Parathyroid adenoma (tissue), 2 donors: ENCODE data around the gene MYO1B.
A peak's percentile ranks its signal among the peaks of the same experiment; 100 is the strongest.

Source experiments
- H2AFZ ChIP-seq: fragments of 300-600 bp; sonication (generic); one replicate; pipeline ENCODE4 v1.7.0; 2017; ENCODE audit warnings: antibody characterized with exemption, mild to moderate bottlenecking
- H3K27ac ChIP-seq: fragments of 300-600 bp; sonication (generic); one replicate; pipeline ENCODE4 v1.7.0; 2017
- H3K27me3 ChIP-seq: fragments of 300-600 bp; sonication (generic); one replicate; pipeline ENCODE4 v1.7.0; 2017; ENCODE audit warnings: low read length; ENCODE audit not compliant: control insufficient read depth, insufficient read depth
- H3K36me3 ChIP-seq: fragments of 300-600 bp; sonication (generic); one replicate; pipeline ENCODE4 v1.7.0; 2017; ENCODE audit warnings: low read length; ENCODE audit not compliant: control insufficient read depth, insufficient read depth
- H3K4me1 ChIP-seq: fragments of 300-600 bp; sonication (generic); one replicate; pipeline ENCODE4 v1.7.0; 2017; ENCODE audit warnings: control low read depth
- H3K4me2 ChIP-seq: fragments of 300-600 bp; sonication (generic); one replicate; pipeline ENCODE4 v1.7.0; 2017; ENCODE audit warnings: low read length
- H3K4me3 ChIP-seq: fragments of 300-600 bp; sonication (generic); one replicate; pipeline ENCODE4 v1.7.0; 2017; ENCODE audit warnings: low read depth, low read length
- H3K79me2 ChIP-seq: fragments of 300-600 bp; sonication (generic); one replicate; pipeline ENCODE4 v1.7.0; 2017; ENCODE audit warnings: control low read depth
- H3K9ac ChIP-seq: fragments of 300-600 bp; sonication (generic); one replicate; pipeline ENCODE4 v1.7.0; 2017; ENCODE audit warnings: mild to moderate bottlenecking
- H3K9me3 ChIP-seq: fragments of 300-600 bp; sonication (generic); one replicate; pipeline ENCODE4 v1.7.0; 2017; ENCODE audit warnings: low read length; ENCODE audit not compliant: control insufficient read depth
- TF ChIP-seq, protein P1 (sequence below): fragments of 300-600 bp; sonication (generic); IDR thresholded peaks from one replicate; pipeline ENCODE4 v1.7.0; 2017; ENCODE audit warnings: antibody characterized with exemption, mild to moderate bottlenecking
- donor health status: primary hyperparathyroidism.

The MYO1B gene

DNA sequence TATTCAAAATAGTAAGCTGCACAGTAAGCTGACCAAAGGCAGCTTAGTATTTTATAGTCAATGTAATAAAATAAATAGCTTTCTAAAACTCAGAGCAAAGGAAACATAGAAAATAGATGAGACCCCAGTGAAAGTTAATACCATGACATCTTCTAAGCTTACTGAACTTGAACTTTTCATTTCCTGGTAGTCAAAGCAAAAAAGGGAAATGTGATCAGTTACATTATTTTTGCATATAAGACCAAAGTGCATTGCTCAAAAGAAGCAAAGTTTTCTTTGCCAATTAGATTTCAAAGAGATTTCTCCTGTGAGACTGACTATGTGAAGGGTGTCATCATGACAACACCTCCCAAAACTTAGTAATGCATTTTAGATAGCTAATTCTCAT is 70.2 kb downstream of the MYO1B start:
- Histone ChIP-seq H3K9ac (no peak overlapping the region), H3K4me1 (peaks cover 11% of the 10 kb centered on the region), H3K4me2 (no peak overlapping the region), H3K9me3 (no peaks in the 10 kb centered on the region), H3K27ac (no peak overlapping the region), H3K36me3 (no peaks in the 10 kb centered on the region), H3K27me3 (no peaks in the 10 kb centered on the region), H3K79me2 (no peaks in the 10 kb centered on the region), H2AFZ (no peak overlapping the region), H3K4me3 (no peak overlapping the region)
- TF ChIP-seq, protein P1, sequence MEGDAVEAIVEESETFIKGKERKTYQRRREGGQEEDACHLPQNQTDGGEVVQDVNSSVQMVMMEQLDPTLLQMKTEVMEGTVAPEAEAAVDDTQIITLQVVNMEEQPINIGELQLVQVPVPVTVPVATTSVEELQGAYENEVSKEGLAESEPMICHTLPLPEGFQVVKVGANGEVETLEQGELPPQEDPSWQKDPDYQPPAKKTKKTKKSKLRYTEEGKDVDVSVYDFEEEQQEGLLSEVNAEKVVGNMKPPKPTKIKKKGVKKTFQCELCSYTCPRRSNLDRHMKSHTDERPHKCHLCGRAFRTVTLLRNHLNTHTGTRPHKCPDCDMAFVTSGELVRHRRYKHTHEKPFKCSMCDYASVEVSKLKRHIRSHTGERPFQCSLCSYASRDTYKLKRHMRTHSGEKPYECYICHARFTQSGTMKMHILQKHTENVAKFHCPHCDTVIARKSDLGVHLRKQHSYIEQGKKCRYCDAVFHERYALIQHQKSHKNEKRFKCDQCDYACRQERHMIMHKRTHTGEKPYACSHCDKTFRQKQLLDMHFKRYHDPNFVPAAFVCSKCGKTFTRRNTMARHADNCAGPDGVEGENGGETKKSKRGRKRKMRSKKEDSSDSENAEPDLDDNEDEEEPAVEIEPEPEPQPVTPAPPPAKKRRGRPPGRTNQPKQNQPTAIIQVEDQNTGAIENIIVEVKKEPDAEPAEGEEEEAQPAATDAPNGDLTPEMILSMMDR = no peak

DNA sequence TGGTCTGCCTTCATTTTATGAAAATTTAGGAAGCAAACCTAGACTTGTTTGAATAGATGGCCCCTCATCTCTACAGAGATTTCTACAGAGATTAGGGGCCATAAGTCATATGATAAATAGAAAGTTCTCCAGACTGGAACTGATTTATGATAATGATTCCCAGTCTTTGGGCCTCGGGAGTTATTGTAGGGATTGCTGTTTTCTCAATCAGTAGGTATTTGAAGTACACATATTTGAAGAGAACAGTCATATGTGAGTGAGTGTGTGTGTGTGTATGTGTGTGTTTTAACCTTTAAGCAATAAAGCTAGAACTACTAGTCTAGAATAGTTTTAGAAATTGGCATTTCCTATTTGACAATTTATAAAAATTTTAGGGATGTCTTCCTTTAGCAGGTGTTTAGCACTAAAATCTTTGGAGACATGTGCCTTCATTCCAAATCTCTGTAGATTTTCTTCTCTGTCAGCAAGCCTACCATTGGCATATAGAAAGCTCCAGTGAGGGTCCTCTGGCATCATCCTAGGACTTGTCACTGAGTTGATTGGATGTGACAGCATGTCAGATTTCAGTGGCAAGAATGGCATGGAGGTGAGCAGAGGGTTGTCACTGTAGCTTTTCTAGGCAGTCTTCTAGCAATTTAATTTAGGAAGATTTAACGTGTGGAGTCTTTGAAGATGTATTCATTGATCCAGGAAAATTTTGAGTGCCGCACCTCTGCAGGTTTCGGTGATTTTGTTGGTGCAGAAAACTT is 71.2 kb downstream of the MYO1B start:
- Histone ChIP-seq H3K36me3 (no peaks in the 10 kb centered on the region), H3K4me3 (no peak overlapping the region), H3K79me2 (no peaks in the 10 kb centered on the region), H3K9me3 (no peaks in the 10 kb centered on the region), H2AFZ (no peak overlapping the region), H3K4me1 (peaks cover 11% of the 10 kb centered on the region), H3K9ac (no peak overlapping the region), H3K27ac (no peak overlapping the region), H3K27me3 (no peaks in the 10 kb centered on the region), H3K4me2 (no peak overlapping the region)
- TF ChIP-seq, protein P1 = no peak

DNA sequence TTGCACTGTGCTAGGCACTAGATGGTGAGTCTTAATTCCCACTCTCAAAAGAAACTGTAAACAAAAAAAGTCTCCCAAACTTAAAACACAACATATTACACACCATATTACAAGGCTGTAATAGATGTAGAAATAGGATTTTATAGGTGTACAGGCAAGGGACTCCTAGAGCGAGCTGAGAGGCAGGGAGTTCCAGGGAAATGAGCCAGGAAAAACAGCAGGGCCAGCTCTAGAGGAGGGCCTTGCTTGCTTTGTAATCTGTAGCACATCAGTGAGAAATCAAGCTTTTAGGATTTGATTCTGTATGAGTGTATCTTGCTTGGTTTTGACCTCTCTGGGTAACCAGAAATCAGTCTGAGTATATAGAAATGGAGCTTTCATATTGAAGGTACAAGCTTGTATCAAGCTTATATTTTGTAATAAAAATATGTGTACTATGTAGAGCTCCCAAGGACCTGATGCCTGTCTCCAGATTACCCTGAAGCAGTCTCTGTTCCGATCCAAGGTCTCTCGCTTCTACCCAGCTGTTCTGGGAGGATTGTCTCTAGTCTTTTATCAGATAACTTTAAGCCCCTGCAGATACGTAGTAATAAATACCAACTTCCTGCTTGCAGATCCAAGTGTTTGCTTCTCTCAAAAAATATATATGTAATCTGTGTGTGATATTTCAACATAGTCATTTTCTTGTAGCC is 73.0 kb downstream of the MYO1B start:
- Histone ChIP-seq H3K9me3 (no peaks in the 10 kb centered on the region), H3K4me3 (no peak overlapping the region), H3K36me3 (no peaks in the 10 kb centered on the region), H3K27me3 (no peaks in the 10 kb centered on the region), H3K4me1 (peaks cover 11% of the 10 kb centered on the region), H3K27ac (no peak overlapping the region), H3K4me2 (no peak overlapping the region), H3K9ac (no peak overlapping the region), H2AFZ (peak overlapping the region; percentile 41), H3K79me2 (no peaks in the 10 kb centered on the region)
- TF ChIP-seq, protein P1 = no peak

DNA sequence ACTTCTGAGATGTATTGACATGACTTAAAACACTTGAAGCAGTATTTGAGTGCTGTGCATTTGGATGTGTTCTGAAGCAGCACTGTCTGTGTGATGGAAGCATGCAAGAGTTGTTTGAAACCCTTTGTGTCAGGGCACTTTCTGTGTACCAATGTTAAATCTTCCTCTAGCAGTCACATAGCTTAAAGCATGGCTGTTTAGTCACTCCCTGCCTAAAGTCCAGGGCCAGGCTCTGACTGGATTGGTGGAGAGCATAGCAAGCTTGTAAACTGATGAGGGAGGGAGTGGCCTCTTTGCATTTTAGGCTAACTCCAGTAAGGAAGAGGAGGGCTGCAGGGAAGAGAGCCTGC is 73.5 kb downstream of the MYO1B start:
- Histone ChIP-seq H3K9me3 (no peaks in the 10 kb centered on the region), H3K4me1 (peaks cover 11% of the 10 kb centered on the region), H3K27ac (no peak overlapping the region), H3K4me3 (no peak overlapping the region), H3K4me2 (no peak overlapping the region), H3K9ac (no peak overlapping the region), H3K27me3 (no peaks in the 10 kb centered on the region), H3K36me3 (no peaks in the 10 kb centered on the region), H2AFZ (peak overlapping the region; percentile 41), H3K79me2 (no peaks in the 10 kb centered on the region)
- TF ChIP-seq, protein P1 = no peak
